ENCODE data around the gene NCEH1. TPM values are rescaled to one million over a fixed set of nuclear protein-coding genes. Genes with fewer than 3 reads are reported as not detected.

The NCEH1 gene
- total RNA-seq, 1 experiment from 2014 or later, result 73.0 TPM

DNA sequence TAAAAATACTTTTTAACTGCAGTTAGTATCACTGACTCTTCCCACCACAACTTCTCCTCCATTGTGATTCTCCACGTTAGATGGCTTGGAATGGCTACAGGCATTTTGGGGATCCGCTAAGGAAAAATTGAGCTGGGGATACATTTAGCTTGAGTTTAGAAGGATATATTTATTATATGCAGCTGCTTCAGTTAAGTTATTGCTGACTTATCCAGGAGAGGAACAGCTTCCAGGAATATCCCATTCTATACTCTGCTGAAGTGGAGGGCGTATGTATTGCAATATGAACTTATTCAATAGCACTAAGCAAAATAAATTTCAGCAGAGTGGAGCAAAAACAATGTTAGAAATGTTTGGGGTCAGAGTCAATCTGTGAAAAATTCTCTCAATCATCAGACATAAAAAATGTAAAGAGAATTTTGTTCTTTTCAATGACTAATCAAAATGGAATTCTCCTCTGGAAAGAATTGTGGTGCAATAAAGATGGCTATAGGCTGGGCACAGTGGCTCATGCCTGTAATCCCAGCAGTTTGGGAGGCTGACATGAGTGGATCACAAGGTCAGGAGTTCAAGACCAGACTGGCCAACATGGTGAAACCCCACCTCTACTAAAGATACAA is 84.7 kb downstream of the NCEH1 start:
- no peak for TF ChIP-seq POLR2AphosphoS5 (IDR thresholded peaks at IDR 0.05; ENCODE audit: low read depth, low read length)
- TF ChIP-seq TCF7L2 (IDR thresholded peaks at IDR 0.05; ENCODE audit: low read depth, low read length), result no peak
- TF ChIP-seq, protein P1, sequence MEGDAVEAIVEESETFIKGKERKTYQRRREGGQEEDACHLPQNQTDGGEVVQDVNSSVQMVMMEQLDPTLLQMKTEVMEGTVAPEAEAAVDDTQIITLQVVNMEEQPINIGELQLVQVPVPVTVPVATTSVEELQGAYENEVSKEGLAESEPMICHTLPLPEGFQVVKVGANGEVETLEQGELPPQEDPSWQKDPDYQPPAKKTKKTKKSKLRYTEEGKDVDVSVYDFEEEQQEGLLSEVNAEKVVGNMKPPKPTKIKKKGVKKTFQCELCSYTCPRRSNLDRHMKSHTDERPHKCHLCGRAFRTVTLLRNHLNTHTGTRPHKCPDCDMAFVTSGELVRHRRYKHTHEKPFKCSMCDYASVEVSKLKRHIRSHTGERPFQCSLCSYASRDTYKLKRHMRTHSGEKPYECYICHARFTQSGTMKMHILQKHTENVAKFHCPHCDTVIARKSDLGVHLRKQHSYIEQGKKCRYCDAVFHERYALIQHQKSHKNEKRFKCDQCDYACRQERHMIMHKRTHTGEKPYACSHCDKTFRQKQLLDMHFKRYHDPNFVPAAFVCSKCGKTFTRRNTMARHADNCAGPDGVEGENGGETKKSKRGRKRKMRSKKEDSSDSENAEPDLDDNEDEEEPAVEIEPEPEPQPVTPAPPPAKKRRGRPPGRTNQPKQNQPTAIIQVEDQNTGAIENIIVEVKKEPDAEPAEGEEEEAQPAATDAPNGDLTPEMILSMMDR (IDR thresholded peaks at IDR 0.05), result no peak
- TF ChIP-seq SIN3A (IDR thresholded peaks at IDR 0.05; ENCODE audit: borderline replicate concordance, insufficient read depth, low read depth, low read length), result no peak
- TF ChIP-seq, protein P2, sequence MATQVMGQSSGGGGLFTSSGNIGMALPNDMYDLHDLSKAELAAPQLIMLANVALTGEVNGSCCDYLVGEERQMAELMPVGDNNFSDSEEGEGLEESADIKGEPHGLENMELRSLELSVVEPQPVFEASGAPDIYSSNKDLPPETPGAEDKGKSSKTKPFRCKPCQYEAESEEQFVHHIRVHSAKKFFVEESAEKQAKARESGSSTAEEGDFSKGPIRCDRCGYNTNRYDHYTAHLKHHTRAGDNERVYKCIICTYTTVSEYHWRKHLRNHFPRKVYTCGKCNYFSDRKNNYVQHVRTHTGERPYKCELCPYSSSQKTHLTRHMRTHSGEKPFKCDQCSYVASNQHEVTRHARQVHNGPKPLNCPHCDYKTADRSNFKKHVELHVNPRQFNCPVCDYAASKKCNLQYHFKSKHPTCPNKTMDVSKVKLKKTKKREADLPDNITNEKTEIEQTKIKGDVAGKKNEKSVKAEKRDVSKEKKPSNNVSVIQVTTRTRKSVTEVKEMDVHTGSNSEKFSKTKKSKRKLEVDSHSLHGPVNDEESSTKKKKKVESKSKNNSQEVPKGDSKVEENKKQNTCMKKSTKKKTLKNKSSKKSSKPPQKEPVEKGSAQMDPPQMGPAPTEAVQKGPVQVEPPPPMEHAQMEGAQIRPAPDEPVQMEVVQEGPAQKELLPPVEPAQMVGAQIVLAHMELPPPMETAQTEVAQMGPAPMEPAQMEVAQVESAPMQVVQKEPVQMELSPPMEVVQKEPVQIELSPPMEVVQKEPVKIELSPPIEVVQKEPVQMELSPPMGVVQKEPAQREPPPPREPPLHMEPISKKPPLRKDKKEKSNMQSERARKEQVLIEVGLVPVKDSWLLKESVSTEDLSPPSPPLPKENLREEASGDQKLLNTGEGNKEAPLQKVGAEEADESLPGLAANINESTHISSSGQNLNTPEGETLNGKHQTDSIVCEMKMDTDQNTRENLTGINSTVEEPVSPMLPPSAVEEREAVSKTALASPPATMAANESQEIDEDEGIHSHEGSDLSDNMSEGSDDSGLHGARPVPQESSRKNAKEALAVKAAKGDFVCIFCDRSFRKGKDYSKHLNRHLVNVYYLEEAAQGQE (IDR thresholded peaks at IDR 0.05; ENCODE audit: insufficient read depth in 1 of 2, low read depth in 2 of 2, low read length in 1 of 2), result no peak
- Histone ChIP-seq H3K4me3 (ENCODE audit: low read depth in 2 of 2, low read length in 2 of 2) (no peak overlapping the region), H3K9me3 (ENCODE audit: control insufficient read depth, insufficient read depth, low read depth, low read length) (no peaks in the 10 kb centered on the region), H3K27me3 (ENCODE audit: control insufficient read depth, insufficient read depth, low read length) (no peaks in the 10 kb centered on the region), H3K4me1 (ENCODE audit: control insufficient read depth, insufficient read depth, low read length) (peaks cover 10% of the 10 kb centered on the region; the same call in 1 of the 2 replicates), H3K36me3 (ENCODE audit: control insufficient read depth, insufficient read depth, low read length) (no peaks in the 10 kb centered on the region), H3K27ac (ENCODE audit: low read length) (no peak overlapping the region)
- ChIA-PET POLR2A (no interaction called here), CTCF (interaction anchor here (0.6 to 0.8 kb wide), 2 partner anchors 33 to 47 kb away, joined by 4 to 18 read pairs; no protein-coding TSS in a partner anchor)
- DNase-seq (ENCODE audit: low read depth, low spot score) (no peak), ATAC-seq (no peak)
- intact Hi-C loops (cut with micrococcal nuclease; ENCODE audit: unreplicated experiment) (no loop called here), in situ Hi-C loops (cut with HindIII; ENCODE audit: low pct_unique_long_range_greater_than_20kb, low sequenced_read_pairs) (no loop called here)
- BruUV-seq (replicated peaks), result no TSS peak

DNA sequence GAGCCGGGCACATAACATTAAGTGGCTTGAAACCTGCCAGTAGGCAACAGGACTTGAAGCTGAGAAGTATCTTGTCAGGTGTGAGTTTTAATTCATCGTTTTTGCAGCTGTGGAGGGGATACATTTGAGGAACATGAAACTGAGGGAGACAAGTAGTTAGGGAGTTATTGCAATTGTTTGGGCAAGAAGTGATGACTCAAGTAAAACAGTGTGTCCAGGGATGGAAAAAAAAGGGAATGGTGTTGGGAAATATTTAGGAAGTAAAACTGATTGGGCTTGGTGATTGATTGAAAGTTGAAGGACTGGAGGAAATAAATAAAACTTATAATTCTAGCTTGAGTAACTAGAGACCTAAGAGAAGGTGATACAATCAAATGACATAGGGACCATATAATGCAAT is 85.5 kb downstream of the NCEH1 start:
- H3K36me3 ChIP-seq (ENCODE audit: control insufficient read depth, insufficient read depth, low read length), result no peaks in the 10 kb centered on the region
- no peak overlapping the region for H3K4me3 ChIP-seq (ENCODE audit: low read depth in 2 of 2, low read length in 2 of 2)
- intact Hi-C loops (cut with micrococcal nuclease; ENCODE audit: unreplicated experiment) (no loop called here), in situ Hi-C loops (cut with HindIII; ENCODE audit: low pct_unique_long_range_greater_than_20kb, low sequenced_read_pairs) (no loop called here)
- H3K27me3 ChIP-seq (ENCODE audit: control insufficient read depth, insufficient read depth, low read length), result no peaks in the 10 kb centered on the region
- TF ChIP-seq SIN3A (IDR thresholded peaks at IDR 0.05; ENCODE audit: borderline replicate concordance, insufficient read depth, low read depth, low read length), result no peak
- no peak for TF ChIP-seq TCF7L2 (IDR thresholded peaks at IDR 0.05; ENCODE audit: low read depth, low read length)
- TF ChIP-seq, protein P2 (IDR thresholded peaks at IDR 0.05; ENCODE audit: insufficient read depth in 1 of 2, low read depth in 2 of 2, low read length in 1 of 2), result no peak
- TF ChIP-seq, protein P1 (IDR thresholded peaks at IDR 0.05), result no peak
- no peak for TF ChIP-seq POLR2AphosphoS5 (IDR thresholded peaks at IDR 0.05; ENCODE audit: low read depth, low read length)
- ChIA-PET POLR2A (no interaction called here), CTCF (interaction anchor here (0.6 kb wide), 1 partner anchor 34 kb away, joined by 4 read pairs; no protein-coding TSS in a partner anchor)
- H3K4me1 ChIP-seq (ENCODE audit: control insufficient read depth, insufficient read depth, low read length), result peaks cover 10% of the 10 kb centered on the region; the same call in 1 of the 2 replicates
- H3K27ac ChIP-seq (ENCODE audit: low read length), result no peak overlapping the region
- no peaks in the 10 kb centered on the region for H3K9me3 ChIP-seq (ENCODE audit: control insufficient read depth, insufficient read depth, low read depth, low read length)
- no peak for DNase-seq (ENCODE audit: low read depth, low spot score)
- no TSS peak for BruUV-seq (replicated peaks)
- ATAC-seq, result no peak; the same call in 1 of the 2 replicates
